GM18502 (cell line): ENCODE measurements around the gene KAT5.
"Not testable (repeated sequence)": the region's sequence is repeated elsewhere in the genome, so short reads cannot be mapped to it uniquely, and the experiment has no call there.

Experiments
- ATAC-seq: cut with Tn5 transposase; IDR thresholded peaks from one replicate; pipeline ENCODE4 v1.9.1; 2021; ENCODE audit warnings: mild to moderate bottlenecking; ENCODE audit not compliant: unreplicated experiment, poor library complexity

Gene KAT5

GRCh38 chr11:65741185-65741584, 29.1 kb downstream of the KAT5 start:
- no peak for ATAC-seq

GRCh38 chr11:65742353-65742752, 30.3 kb downstream of the KAT5 start:
- no peak for ATAC-seq

GRCh38 chr11:65743681-65744025, 31.6 kb downstream of the KAT5 start:
- no peak for ATAC-seq

GRCh38 chr11:65744026-65744698, 32.1 kb downstream of the KAT5 start:
- ATAC-seq, result no peak

GRCh38 chr11:65744699-65745042, 32.6 kb downstream of the KAT5 start:
- ATAC-seq, result no peak

- no peak for ATAC-seq
Observed at GRCh38 chr11:65745049-65745448, 33.0 kb downstream of the KAT5 start.

- ATAC-seq, result not testable (repeated sequence)
Observed at GRCh38 chr11:65762169-65762568, 50.1 kb downstream of the KAT5 start.

GRCh38 chr11:65762816-65763215, 50.8 kb downstream of the KAT5 start:
- ATAC-seq, result not testable (repeated sequence)

- ATAC-seq, result no peak
Observed at GRCh38 chr11:65764434-65764833, 52.4 kb downstream of the KAT5 start.

GRCh38 chr11:65766535-65766934, 54.5 kb downstream of the KAT5 start:
- no peak for ATAC-seq

GRCh38 chr11:65767406-65767805, 55.4 kb downstream of the KAT5 start:
- no peak for ATAC-seq

GRCh38 chr11:65767806-65768205, 55.8 kb downstream of the KAT5 start:
- ATAC-seq, result not testable (repeated sequence)
